Cardiac fibroblast (primary cell): ENCODE measurements around the gene SSC4D.
"Not testable (repeated sequence)": the region's sequence is repeated elsewhere in the genome, so short reads cannot be mapped to it uniquely, and the experiment has no call there.

Experiments
- DNase-seq, 2 donors: peaks; one replicate each; pipeline versions ENCODE4 v3.0.0 to v3.0.0-alpha.2; 2010; ENCODE audit warnings: low read depth in 2 of 2
- H3K4me3 ChIP-seq, 2 donors: replicated peaks in 1 of 2; 1 replicate in 1 of 2; 2 replicates in 1 of 2; pipeline ENCODE4 v1.5.1; 2011; ENCODE audit warnings: low read depth in 2 of 2, low read length in 2 of 2, mild to moderate bottlenecking in 2 of 2, moderate library complexity in 1 of 2
- TF ChIP-seq, protein P1 (sequence below): IDR thresholded peaks from one replicate; pipeline ENCODE4 v1.5.1; 2011; ENCODE audit warnings: low read depth, mild to moderate bottlenecking, low read length, inconsistent platforms

The SSC4D gene

DNA sequence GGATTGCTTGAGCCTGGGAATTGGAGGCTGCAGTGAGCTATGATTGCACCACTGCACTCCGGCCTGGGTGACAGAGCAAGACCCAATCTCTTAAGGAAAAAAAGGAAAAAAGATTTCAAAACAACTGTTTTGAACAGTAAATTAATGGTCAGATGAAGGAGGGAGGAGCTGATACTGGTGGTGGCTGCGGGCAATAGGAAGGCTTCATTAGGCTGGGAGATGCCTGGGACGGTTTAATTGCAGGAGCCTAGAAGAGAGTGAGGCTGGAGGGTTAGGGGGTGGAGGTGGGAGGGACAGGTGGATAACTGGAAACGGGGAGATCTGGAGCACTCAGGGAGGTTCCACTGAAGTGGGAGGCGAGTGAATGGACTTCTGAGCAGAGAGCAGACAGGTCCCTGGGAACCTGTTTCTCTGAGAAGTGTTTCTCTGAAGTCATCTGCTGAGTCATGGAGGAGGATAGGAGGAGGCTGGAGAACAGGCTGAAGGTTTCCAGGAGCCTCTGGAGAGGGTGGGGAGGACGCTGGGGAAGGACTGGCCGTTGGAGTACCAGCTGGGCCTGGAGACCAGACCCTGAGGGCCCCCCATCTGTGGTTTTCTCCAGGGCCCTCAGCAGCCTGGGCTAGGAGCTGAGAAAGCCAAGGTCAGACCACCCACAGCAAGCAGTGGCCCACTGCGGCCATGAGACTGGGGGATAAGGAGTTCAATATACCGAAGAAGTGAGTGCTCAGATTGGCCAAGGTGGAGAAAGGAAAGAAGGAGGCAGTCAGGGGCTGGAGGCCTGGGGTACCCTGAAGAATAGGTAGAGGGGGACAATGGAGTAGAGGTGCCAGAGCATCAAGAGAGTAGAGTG, 36.3 kb downstream of the SSC4D start:
- H3K4me3 ChIP-seq = no peak overlapping the region
- TF ChIP-seq, protein P1, sequence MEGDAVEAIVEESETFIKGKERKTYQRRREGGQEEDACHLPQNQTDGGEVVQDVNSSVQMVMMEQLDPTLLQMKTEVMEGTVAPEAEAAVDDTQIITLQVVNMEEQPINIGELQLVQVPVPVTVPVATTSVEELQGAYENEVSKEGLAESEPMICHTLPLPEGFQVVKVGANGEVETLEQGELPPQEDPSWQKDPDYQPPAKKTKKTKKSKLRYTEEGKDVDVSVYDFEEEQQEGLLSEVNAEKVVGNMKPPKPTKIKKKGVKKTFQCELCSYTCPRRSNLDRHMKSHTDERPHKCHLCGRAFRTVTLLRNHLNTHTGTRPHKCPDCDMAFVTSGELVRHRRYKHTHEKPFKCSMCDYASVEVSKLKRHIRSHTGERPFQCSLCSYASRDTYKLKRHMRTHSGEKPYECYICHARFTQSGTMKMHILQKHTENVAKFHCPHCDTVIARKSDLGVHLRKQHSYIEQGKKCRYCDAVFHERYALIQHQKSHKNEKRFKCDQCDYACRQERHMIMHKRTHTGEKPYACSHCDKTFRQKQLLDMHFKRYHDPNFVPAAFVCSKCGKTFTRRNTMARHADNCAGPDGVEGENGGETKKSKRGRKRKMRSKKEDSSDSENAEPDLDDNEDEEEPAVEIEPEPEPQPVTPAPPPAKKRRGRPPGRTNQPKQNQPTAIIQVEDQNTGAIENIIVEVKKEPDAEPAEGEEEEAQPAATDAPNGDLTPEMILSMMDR = no peak
- DNase-seq = peak; percentile 79 to 86

DNA sequence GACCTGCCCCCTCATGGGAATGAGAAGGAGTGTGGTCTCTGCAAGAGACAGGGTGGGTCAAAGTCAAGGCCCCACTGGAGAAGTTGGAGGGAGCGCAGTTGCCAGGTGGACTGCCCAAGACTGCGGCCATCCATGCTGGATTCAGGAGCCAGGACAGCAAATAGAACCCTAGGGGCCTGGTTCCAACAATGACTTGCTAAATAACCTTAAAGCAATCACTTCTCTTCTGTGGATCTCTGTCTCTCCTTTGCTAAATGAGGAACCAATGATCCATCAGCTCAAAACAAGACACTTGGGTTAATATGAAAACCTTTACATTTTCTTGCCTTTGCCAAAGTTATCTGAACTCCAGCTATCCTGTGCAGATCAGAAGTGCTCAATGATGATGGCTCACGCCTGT, 38.1 kb downstream of the SSC4D start:
- TF ChIP-seq, protein P1 = no peak
- DNase-seq = no peak
- H3K4me3 ChIP-seq = no peak overlapping the region

DNA sequence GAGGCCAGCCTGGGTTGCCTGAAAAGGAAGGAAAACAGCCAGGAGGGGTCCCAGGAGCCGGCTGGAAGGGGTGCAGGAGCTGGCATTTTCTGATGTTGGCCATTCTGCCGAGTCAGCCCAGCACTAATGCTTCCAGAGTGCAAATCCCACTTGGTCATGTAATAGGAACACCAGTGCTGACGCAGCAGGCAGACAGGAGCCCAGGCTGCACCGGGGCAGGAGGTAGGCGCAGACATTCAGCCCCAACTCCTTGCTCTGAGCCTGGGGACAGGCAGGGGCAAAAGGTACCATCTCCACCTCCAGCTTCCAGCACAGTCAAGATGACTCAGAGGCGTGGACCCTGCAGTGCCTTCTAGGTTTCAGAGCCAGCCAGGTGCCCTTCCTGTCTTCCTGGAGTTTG, 40.5 kb downstream of the SSC4D start:
- TF ChIP-seq, protein P1 = no peak
- DNase-seq = no peak
- no peak overlapping the region for H3K4me3 ChIP-seq

DNA sequence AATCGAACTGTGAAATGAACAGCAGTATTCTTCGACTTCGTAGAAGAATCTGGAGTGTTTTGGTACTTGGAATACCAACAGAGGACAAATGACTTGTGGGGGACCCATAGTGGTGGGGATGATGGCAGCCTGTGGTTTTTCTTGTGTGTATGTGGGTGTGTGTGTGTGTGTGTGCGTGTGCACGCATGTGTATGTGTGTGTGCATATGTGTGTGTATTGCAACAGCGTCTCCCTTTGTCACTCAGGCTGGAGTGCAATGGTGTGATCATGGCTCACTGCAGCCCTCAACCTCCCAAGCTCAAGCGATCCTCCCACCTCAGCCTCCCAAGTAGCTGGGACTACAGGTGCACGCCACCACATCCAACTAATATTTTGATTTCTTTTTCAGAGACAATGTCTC, 41.3 kb downstream of the SSC4D start:
- no peak overlapping the region for H3K4me3 ChIP-seq
- TF ChIP-seq, protein P1 = no peak
- DNase-seq = no peak

DNA sequence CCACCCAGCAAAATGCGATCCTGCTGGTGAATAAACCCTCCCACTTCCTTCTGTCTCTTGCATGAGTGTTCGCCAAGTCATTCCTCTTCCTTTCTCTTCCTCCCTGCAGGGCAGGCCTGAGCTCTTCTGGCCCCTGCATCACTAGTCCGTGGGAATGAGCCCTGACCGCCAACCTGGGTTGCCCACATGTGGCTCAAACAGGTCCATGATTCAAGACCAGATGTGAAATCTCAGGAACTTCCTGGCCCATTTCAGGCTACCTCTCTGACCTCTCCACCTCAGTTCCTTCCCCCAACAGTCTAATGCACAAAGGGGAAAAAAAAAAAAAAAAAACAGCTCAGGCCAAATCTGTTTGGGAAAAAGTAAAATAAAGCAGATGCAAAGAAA, 45.3 kb downstream of the SSC4D start:
- peak; percentile 74 to 84 for DNase-seq
- H3K4me3 ChIP-seq = no peak overlapping the region
- TF ChIP-seq, protein P1 = no peak

DNA sequence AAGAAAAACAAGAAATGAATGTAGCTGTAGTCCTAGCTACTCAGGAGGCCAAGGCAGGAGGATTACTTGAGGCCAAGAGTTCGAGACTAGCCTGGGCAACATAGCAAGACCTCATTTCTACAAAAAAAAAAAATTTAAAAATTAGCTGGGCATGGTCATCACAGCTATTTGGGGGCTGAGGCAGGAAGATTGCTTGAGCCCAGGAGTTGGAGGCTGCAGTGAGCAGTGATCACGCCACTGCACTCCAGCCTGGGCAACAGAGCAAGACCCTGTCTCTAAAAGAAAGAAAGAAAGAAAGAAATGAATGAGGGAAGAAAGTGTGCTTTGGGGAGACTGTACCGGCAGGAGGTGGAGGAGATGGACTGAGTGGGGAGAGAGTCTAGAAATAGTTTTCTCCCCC, 45.7 kb downstream of the SSC4D start:
- not testable (repeated sequence) for H3K4me3 ChIP-seq, DNase-seq

DNA sequence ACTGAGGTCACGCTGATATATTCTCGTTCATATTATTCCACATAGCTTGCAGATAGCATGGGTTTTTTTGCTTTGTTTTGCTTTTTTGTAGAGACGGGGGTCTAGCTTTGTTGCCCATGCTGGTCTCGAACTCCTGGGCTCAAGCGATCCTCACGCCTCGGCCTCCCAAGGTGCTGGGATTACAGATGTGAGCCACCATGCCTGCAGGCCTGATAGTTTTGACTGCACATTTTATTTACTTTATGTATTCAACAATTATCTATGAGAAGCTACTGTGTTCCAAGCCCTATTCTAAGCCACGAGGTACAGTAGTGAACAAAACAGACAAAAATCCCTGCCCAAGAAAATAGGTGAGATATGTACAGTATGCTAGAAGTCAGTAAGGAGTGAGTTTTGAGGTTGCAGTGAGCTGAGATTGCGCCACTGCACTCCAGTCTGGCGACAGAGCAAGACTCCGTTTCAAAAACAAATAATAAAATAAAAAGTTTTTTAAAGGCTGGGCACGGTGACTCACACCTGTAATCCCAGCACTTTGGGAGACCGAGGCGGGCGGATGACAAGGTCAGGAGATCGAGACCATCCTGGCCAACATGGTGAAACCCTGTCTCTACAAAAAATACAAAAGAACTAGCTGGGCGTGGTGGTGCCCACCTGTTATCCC, 49.4 kb downstream of the SSC4D start:
- H3K4me3 ChIP-seq = no peak overlapping the region

More for the DNA sequence above, 49.4 kb downstream of the SSC4D start:
- peak; percentile 31 to 64 for DNase-seq
- TF ChIP-seq, protein P1 = no peak
